Nephron progenitor cell (in vitro differentiated cells): ENCODE results near the gene GRIN2D.
"Not testable (repeated sequence)": the region's sequence is repeated elsewhere in the genome, so short reads cannot be mapped to it uniquely, and the experiment has no call there.

Source experiments
- DNase-seq: peaks from one replicate; pipeline ENCODE4 v3.0.0; 2021
- H3K27ac Mint-ChIP-seq: 2 replicates; pipeline ENCODE4 v1.8.0; 2021; ENCODE audit warnings: mild to moderate bottlenecking, moderate library complexity, mixed read lengths
- H3K27me3 Mint-ChIP-seq: 2 replicates; pipeline ENCODE4 v1.8.0; 2021; ENCODE audit warnings: mild to moderate bottlenecking, low read depth, mixed read lengths; ENCODE audit not compliant: poor library complexity
- H3K36me3 Mint-ChIP-seq: 2 replicates; pipeline ENCODE4 v1.8.0; 2021; ENCODE audit warnings: low read depth, mixed read lengths
- H3K4me1 Mint-ChIP-seq: 2 replicates; pipeline ENCODE4 v1.8.0; 2021; ENCODE audit warnings: mixed read lengths
- H3K4me3 Mint-ChIP-seq: 2 replicates; pipeline ENCODE4 v1.8.0; 2021; ENCODE audit warnings: mild to moderate bottlenecking, moderate library complexity, mixed read lengths
- H3K9me3 Mint-ChIP-seq: 2 replicates; pipeline ENCODE4 v1.8.0; 2021; ENCODE audit warnings: mild to moderate bottlenecking, moderate library complexity, mixed read lengths
- TF ChIP-seq, protein P1 (sequence below): fragments of 200-600 bp; sonication (generic); IDR thresholded peaks from 2 replicates; pipeline ENCODE4 v1.5.0; 2021; ENCODE audit warnings: antibody characterized with exemption

The GRIN2D gene

DNA sequence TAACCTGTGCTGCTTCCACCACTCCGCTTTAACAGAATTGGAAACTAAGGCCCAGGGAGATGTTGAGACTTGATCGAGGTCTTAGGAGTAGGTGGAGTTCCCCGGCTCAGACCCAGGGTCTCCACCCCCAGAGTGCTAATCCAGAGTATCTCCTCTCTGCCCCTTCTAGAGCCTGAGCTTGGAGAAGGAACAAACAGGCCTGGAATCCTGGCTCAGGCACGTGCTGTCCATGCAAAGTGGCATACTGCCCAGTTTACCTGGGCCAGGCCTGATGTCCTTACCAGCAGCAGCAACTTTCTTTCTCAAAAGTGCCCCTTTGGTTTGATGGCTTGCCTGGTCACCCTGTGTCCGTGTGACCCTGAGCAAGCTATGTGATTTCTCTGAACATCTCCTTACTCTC is 25.6 kb upstream of the GRIN2D start:
- no peak for DNase-seq
- Mint-ChIP-seq H3K36me3 (no peaks in the 10 kb centered on the region), H3K27me3 (peaks cover 10% of the 10 kb centered on the region), H3K27ac (no peak overlapping the region), H3K4me1 (peaks cover 39% of the 10 kb centered on the region), H3K9me3 (no peaks in the 10 kb centered on the region), H3K4me3 (no peak overlapping the region)
- TF ChIP-seq, protein P1, sequence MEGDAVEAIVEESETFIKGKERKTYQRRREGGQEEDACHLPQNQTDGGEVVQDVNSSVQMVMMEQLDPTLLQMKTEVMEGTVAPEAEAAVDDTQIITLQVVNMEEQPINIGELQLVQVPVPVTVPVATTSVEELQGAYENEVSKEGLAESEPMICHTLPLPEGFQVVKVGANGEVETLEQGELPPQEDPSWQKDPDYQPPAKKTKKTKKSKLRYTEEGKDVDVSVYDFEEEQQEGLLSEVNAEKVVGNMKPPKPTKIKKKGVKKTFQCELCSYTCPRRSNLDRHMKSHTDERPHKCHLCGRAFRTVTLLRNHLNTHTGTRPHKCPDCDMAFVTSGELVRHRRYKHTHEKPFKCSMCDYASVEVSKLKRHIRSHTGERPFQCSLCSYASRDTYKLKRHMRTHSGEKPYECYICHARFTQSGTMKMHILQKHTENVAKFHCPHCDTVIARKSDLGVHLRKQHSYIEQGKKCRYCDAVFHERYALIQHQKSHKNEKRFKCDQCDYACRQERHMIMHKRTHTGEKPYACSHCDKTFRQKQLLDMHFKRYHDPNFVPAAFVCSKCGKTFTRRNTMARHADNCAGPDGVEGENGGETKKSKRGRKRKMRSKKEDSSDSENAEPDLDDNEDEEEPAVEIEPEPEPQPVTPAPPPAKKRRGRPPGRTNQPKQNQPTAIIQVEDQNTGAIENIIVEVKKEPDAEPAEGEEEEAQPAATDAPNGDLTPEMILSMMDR: no peak

DNA sequence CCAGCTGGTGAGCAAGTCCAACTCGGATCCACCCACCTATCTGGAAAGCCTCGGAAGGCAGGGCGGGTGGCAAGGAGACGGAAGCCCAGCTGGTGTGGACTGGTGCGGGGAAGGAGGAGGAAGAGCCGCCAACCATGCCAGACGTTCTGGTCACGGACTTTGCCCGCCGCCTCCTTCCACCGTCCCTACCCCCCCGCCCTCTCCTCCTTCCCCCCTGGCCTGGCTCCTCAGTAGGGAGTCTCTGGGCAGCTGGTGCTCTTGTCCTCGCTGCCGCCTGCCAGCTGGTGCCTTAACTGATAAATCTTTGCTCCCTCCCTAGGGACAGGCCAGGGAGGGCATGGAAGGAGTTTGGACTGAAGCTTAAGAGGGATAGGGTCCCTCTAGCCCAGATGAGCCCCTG is 24.5 kb upstream of the GRIN2D start:
- Mint-ChIP-seq H3K36me3 (no peaks in the 10 kb centered on the region), H3K9me3 (no peaks in the 10 kb centered on the region), H3K4me3 (no peak overlapping the region), H3K27me3 (peaks cover 16% of the 10 kb centered on the region), H3K27ac (no peak overlapping the region), H3K4me1 (peaks cover 50% of the 10 kb centered on the region)
- no peak for DNase-seq
- TF ChIP-seq, protein P1: no peak

DNA sequence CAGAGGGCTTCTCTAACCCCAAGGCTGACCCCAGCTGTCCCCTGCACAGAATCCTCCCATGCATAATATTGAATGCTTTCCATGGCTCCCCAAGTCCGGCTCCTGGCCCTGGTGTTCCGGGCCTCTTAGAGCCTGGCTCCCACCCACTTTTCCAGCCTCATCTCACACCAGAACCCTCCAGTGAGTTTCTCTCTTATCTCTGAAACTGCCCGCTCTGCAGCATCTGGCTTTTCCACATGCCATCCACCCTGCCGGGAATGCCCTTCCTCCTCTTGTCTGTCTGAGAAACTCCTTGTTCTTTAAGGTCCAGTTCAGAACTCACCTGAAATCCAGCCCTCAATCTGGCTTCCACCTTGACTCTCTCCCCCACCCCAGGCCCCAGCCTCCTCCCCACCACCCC is 22.5 kb upstream of the GRIN2D start:
- H3K4me3 Mint-ChIP-seq: no peak overlapping the region
- no peak for DNase-seq
- peaks cover 24% of the 10 kb centered on the region for H3K27me3 Mint-ChIP-seq
- TF ChIP-seq, protein P1: no peak
- peaks cover 64% of the 10 kb centered on the region for H3K4me1 Mint-ChIP-seq
- H3K9me3 Mint-ChIP-seq: no peaks in the 10 kb centered on the region
- no peak overlapping the region for H3K27ac Mint-ChIP-seq
- H3K36me3 Mint-ChIP-seq: no peaks in the 10 kb centered on the region

DNA sequence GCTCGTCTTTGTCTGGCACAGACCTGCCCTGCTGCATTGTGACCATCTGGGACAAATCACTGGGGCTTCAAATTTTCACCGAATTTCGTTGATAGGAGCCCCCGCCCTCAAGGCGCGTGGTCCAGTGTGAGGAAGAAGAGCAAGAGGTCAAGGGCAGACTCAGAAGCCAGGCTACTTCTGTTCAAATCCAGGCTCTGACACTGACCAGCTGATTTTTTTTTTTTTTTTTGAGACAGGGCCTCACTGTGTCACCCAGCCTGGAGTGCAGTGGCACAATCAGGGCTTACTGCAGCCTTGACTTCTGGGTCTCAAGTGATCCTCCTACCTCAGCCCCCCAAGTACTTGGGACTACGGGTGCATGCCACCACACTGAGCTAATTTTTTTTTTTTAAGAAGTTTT is 22.1 kb upstream of the GRIN2D start:
- TF ChIP-seq, protein P1: no peak
- Mint-ChIP-seq H3K27me3 (peaks cover 24% of the 10 kb centered on the region), H3K4me3 (no peak overlapping the region), H3K36me3 (no peaks in the 10 kb centered on the region), H3K4me1 (peaks cover 68% of the 10 kb centered on the region), H3K9me3 (no peaks in the 10 kb centered on the region), H3K27ac (no peak overlapping the region)
- no peak for DNase-seq

DNA sequence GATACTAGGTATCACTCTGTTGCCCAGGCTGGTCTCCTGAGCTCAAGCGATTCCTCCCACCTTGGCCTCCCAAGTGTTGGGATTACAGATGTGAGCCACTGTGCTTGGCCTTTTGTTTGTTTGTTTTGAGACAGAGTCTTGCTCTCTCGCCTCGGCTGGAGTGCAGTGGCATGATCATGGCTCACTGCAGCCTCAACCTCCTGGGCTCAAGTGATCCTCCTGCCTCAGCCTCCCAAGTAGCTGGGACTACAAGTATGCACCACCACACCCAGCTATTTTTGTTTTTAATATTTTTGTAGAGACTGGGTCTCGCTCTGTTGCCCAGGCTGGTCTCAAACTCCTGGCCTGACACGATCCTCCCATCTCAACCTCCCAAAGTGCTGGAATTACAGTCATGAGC is 21.7 kb upstream of the GRIN2D start:
- Mint-ChIP-seq H3K27me3 (peaks cover 24% of the 10 kb centered on the region), H3K4me1 (peaks cover 72% of the 10 kb centered on the region)
- not testable (repeated sequence) for H3K9me3 Mint-ChIP-seq, DNase-seq, H3K36me3 Mint-ChIP-seq, H3K27ac Mint-ChIP-seq, H3K4me3 Mint-ChIP-seq

DNA sequence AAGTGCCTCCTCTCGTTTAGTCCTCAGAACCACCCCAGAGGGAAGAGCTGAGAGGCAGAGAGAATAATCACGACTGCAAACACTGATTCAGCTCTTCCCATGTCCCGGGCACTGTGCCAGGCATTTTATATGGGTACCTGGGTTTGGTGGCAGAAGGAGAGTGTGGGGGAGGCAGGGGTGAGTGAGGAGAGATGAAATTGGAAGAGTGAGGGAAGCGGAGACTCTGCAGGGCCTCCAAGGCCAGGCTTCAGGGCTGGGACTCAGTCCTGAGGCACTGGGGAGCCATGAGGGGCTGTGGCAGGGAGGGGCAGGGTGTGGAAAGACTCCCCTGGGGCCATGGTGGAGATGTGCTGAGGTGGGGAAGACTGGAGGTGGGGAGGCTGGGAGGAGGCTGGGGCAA is 20.6 kb upstream of the GRIN2D start:
- Mint-ChIP-seq H3K36me3 (no peaks in the 10 kb centered on the region), H3K27ac (peak overlapping the region; percentile 83), H3K4me1 (peaks cover 73% of the 10 kb centered on the region), H3K4me3 (no peak overlapping the region), H3K27me3 (peaks cover 20% of the 10 kb centered on the region), H3K9me3 (no peaks in the 10 kb centered on the region)
- DNase-seq: no peak
- TF ChIP-seq, protein P1: no peak
